ENCODE results near the gene TNKS1BP1.
"Not testable (repeated sequence)": the region's sequence is repeated elsewhere in the genome, so short reads cannot be mapped to it uniquely, and the experiment has no call there.

TNKS1BP1 gene

DNA sequence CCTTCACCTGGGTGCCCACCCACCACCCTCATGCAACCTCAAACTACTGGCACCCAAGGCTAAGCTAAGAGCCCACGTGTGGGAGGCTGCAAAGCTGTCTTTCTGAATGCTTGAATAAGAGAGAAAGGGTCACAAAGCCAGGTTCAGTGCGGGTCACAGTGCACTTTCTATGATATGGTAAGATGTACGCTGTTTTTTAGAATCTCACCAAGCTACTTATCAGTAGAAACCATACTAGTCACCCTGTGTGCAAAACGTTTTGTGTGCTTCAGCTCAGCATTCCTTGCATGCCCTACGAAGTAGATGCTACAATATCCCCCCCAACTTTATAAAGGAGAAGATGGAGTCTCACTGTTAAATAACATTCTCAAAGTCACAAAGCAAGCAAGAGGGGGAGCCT is 28.3 kb upstream of the TNKS1BP1 start:
- no peak for DNase-seq

DNA sequence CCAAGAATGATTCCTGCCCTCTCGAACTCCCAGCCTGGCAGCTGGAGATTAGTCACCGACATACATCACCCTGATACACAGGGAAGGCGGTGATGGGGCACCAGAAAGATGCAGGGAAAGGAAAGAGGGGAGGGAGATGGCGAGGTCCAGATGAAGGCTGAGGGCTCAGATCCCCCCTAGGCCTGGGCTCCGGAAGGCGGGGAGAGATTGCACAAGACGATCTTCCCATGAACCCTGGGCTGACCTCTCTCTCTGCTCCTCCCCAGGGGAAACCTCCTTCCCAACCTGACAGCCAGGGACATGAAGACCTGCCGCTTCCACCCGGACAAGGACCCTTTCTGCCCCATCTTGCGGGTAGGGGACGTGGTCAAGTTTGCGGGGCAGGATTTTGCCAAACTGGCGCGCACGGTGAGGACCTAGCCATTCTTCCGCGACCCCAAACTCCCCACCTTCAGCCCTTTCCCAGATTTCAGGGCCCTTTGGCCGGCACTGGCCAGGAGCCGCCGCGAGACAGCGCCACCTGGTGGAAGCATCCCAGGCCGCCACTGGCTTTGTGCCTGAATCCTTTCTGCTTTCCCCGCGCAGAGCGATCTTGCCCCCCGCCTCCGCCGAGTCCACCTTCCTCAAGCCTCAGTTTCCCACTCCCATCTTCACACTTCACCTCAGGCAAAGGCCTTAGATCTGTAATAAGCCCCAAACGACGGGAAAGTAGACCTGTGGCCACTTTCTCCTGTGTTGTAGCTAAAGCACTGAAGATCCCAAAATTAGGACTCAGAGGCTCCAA is 24.9 kb upstream of the TNKS1BP1 start:
- peak; percentile 87 for DNase-seq

DNA sequence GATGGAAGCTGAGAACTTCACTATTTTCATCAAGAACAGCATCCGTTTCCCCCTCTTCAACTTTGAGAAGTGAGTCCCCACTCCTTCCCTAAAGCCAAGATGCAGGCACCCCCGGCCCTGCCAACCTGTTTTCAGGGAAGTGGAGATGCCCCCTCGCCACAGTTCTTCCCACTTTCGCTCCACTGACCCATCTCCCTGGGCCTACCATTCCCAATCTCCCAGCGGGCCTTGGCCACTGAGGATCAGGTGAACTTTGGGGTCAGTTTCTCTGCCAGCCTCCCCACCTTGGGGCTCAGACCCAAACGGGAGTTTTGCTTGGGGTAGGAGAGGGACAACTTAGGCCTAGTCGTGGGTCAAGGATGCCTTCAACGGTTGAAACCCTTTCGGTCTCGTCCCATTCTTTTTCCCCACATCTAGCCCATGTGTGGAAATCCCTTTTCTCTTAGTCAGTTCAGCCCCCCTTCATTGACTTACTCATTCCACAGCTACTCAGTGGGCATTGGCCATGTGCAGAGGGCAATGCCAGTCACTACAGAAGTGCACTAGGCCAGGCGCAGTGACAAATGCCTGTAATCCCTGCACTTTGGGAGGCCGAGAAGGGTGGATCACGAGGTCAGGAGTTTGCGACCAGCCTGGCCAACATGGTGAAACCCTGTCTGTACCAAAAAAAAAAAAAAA is 24.0 kb upstream of the TNKS1BP1 start:
- DNase-seq: no peak

- DNase-seq: no peak
Measured at GRCh38 chr11:57348052-57348451, 23.3 kb upstream of the TNKS1BP1 start.

GRCh38 chr11:57347336-57347735 is 22.6 kb upstream of the TNKS1BP1 start:
- no peak for DNase-seq

DNA sequence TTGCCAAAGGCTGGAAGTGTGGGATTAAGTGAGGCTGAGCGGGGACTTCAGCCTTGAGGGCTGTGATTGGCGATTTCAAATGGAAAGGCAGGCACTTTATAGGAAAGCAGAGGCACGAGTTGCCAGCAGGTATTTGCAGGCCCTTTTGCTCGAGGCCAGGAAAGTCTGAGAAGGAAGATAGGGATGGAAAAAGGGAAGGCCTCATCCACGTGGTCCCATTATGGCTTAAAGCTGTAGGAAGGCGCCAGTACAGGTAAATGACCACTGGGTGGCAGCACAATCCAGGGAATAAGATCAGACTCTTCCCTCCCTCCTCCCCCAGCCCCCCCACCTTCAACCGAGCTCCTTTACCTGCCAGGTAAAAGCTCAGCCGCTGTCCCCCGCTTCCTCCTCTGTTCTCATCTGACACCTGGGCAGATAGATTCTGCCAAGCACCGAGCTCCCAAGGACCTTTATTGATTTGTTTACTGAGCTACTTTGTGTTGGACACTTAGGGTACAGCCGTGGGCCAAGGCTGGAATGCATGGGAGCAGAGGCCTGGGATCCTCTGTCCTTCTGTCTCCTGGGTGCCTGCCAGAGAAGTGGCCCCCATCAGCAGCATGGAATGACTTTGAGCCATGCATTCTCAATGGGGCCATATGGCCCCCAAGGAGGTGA is 20.9 kb upstream of the TNKS1BP1 start:
- DNase-seq: peak; percentile 81

DNA sequence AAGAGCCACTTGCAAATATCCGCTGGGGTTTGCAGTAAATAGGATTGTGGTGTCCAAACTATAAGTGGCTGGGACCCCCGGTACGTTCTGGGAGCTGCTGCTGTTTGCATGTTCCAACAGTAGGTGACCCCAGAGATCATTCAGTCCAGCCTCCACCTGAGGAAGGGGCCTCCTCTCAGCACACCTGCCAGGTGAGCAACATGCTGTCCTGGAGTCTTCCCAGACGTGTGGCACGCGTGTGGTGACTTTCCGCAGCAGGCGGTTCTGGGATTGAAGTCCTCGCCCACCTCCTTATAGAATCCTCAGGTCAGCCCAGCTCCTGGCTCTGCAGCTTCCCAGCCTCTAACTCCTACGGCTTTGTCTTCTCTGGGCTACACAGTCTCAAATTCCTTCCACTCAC is 20.1 kb upstream of the TNKS1BP1 start:
- DNase-seq: no peak

- no peak for DNase-seq
Measured at GRCh38 chr11:57343825-57344224, 19.1 kb upstream of the TNKS1BP1 start.

GRCh38 chr11:57342702-57343101 is 17.9 kb upstream of the TNKS1BP1 start:
- DNase-seq: no peak

DNA sequence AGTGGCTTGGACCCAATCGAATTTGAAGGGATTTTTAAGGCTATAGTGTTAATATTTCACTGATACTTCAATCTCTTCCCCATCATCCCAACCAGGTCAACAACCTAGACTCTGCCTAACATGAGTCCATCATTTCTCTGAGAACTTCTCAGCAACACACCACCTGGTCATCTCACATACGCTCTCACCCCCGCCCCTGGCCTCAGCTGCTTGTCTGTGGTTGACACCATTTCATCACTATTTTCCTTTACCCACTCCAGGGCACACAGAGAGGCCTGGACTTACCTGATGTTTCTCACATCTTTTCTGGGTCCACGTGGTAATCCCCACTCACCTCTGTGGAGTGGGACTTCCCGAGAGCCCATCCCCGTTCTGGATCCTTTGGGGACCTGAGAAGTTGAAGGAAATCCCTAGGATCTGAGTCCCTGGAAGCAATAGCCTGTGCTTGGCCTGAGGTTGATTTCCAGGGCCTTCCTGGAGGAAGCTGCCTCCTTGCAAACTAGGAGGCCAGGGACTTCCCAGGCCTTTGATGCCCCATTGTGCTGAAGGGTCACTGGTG is 16.6 kb upstream of the TNKS1BP1 start:
- DNase-seq: no peak

GRCh38 chr11:57340039-57340615 is 15.4 kb upstream of the TNKS1BP1 start:
- peak; percentile 48 for DNase-seq

GRCh38 chr11:57339328-57339727 is 14.6 kb upstream of the TNKS1BP1 start:
- no peak for DNase-seq

- DNase-seq: no peak
Measured at GRCh38 chr11:57338142-57338541, 13.4 kb upstream of the TNKS1BP1 start, which contains the start of gene P2RX3. P2RX3 (plus strand) TSS chr11:57338352; CDS start chr11:57338551, 199 bp downstream.

DNA sequence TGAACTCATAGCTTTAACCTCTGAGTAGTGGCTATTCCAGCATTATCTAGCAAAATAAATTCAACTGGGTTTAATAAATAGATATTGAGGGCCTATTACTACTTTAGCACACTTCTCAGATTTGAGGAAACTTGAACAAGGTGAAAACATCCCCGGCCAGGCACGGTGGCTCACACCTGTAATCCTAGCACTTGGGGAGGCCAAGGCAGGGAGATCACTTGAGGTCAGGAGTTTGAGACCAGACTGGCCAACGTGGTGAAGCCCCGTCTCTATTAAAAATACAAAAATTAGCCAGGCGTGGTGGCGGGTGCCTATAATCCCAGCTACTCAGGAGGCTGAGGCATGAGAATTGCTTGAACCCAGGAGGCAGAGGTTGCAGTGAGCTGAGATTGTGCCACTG is 12.1 kb upstream of the TNKS1BP1 start:
- DNase-seq: not testable (repeated sequence)

GRCh38 chr11:57336111-57336666 is 11.4 kb upstream of the TNKS1BP1 start:
- no peak for DNase-seq

DNA sequence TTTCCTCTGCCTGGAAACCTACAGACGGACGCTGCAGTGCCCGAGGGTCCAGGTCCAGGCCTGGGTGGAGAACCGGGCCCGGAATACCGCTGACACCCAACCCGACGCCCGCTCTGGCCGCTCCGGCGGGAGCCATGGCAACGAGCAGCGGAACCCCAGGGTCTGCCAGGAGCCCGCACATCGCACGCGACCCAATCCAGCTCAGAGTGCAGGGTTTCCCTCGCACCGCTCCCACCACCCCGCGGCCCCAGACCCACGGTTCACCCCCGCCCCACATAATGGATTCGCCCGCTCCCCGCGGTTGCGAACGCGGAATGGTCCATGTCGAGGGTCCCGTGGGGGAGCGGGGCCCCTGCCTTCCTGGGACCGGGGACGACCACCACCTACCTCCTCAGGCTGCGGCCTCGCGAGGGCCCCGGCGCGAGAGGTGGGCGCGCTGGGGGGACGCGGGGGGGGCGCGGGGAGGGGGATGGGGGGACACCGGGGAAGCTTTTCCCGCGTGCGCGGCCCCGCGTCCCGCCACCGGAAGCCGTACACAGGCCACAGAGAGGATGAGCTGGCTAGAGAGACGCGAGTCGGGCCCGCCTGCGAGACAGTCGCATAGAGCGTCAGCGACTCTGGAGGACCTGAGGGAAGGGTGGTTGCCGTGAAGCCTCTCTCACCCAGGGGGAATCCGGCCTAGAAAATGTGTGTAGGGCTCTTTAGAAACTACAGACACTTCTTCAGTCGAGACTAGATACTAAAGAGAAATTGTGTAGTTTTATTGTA is 10.8 kb upstream of the TNKS1BP1 start, which contains the start of gene SSRP1:
Gene SSRP1, minus strand, starts transcription at position 550 of the 768 bp plus-strand sequence. CDS start 771 bp downstream, outside the sequence.
- DNase-seq: peak; percentile 89

DNA sequence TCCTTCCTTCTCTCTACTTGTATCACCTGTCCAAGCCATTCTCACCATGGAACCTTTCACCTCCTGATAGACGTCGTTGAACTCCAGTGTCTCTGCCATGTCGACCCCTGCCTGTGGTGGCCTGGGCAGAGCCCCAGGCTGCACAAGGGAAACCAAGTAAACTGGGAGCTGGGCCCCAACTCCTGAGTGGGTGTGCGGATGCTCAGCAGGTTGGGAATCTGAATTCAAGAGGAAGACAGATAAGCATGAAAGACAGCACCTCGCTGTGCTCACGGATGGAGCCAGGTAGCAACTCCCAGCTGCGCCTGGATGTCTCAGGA is 10.2 kb upstream of the TNKS1BP1 start:
- DNase-seq: no peak

GRCh38 chr11:57332694-57333440 is 8.1 kb upstream of the TNKS1BP1 start:
- no peak for DNase-seq

DNA sequence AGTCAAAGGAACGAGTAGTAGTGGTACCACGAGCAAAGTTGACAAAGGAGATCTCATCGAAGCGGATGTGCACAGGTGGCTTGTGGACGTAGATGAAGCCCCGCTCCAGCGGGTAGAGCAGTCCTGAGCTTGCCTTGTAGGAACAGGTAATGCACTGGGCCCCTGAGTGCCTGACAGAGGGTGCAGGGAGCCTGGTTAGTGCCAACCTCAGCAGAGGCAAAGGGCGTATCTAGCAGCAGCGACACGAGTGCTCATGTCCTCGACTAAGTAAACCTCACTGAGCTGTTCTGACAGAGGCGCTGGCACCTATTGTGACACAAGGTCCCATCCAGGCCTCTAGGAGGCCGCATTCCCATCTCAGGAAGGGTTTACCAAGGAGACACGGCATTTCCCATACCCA is 7.0 kb upstream of the TNKS1BP1 start:
- DNase-seq: no peak

GRCh38 chr11:57330029-57330428 is 5.3 kb upstream of the TNKS1BP1 start:
- peak; percentile 45 for DNase-seq

DNA sequence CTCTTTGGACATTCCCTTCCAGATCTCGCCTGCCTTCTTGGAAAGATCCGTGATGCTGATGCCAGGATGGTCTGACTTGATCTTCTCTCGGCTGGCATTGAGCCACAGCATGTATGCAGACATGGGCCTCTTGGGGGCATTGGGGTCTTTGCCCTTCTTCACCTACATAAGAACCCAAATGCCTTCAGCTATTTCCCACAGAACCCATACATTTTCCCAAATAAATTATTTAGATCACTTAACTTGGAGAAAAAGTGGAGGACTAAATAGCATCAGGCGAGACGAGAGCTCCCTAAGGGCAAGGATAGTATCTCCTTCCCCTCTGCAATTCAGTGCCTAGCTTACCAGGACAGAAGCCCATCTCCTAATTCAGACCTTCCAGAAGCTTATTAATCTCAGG is 3.0 kb upstream of the TNKS1BP1 start:
- no peak for DNase-seq
